DND-41 (cell line): ENCODE results near the gene WNK1.

Experiments
- EZH2 ChIP-seq: IDR thresholded peaks from 3 replicates; pipeline ENCODE4 v1.6.1; 2012; ENCODE audit warnings: borderline replicate concordance, low read depth, mild to moderate bottlenecking, moderate library complexity, low read length, inconsistent platforms; ENCODE audit not compliant: severe bottlenecking
- TF ChIP-seq, protein P1 (sequence below): IDR thresholded peaks from 2 replicates; pipeline ENCODE4 v1.5.1; 2012; ENCODE audit warnings: borderline replicate concordance, low read length, moderate library complexity, mild to moderate bottlenecking; ENCODE audit not compliant: poor library complexity, severe bottlenecking; ENCODE audit errors: extremely low read depth

DNA sequence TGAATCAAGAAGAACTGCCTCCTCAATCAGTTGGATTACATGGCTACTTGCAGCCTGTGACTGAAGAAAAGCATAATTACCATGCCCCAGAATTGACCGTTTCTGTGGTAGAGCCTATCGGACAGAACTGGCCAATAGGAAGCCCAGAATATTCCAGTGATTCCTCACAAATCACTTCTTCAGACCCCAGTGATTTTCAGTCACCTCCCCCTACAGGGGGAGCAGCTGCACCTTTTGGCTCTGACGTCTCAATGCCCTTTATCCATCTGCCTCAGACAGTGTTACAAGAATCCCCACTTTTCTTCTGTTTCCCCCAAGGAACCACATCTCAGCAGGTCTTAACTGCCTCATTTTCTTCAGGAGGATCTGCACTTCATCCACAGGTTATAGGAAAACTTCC, 116.3 kb downstream of the WNK1 start:
- no peak for TF ChIP-seq EZH2
- TF ChIP-seq, protein P1, sequence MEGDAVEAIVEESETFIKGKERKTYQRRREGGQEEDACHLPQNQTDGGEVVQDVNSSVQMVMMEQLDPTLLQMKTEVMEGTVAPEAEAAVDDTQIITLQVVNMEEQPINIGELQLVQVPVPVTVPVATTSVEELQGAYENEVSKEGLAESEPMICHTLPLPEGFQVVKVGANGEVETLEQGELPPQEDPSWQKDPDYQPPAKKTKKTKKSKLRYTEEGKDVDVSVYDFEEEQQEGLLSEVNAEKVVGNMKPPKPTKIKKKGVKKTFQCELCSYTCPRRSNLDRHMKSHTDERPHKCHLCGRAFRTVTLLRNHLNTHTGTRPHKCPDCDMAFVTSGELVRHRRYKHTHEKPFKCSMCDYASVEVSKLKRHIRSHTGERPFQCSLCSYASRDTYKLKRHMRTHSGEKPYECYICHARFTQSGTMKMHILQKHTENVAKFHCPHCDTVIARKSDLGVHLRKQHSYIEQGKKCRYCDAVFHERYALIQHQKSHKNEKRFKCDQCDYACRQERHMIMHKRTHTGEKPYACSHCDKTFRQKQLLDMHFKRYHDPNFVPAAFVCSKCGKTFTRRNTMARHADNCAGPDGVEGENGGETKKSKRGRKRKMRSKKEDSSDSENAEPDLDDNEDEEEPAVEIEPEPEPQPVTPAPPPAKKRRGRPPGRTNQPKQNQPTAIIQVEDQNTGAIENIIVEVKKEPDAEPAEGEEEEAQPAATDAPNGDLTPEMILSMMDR: no peak
